ENCODE data around the gene CENPB.

DNA sequence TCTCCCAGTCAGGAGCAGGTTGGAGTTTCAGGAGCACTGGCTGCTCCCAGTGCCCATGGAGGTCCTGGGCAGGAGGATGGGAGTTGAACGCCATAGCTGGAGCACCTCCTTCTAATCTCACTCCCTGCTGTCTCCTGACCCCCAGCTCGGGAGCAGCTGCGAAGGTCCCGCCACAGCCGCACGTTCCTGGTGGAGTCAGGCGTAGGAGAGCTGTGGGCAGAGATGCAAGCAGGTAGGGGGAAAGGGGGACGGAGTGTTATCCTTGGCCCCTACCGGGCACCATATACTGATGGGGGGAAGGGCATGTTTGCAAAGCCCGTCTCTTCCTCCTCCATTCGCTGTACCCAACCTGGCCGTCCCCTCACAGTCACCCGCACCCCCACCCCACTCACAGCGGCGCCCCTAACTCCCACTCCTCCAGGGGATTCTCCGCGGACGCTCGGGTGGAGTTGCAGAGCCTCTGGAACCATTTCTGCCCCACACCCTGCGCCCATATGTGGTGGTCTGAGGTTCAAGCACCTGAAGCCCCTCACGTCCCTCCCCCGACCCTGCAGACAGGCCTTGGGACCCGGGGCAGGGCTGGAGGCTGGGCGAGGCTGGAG lies 37.4 kb downstream of the CENPB start:
- TF ChIP-seq POLR2A (IDR thresholded peaks at IDR 0.05) (no peak), CTCF (IDR thresholded peaks at IDR 0.05) (no peak), EP300 (IDR thresholded peaks at IDR 0.05) (no peak)
